ENCODE results near the gene GLIS2.

DNA sequence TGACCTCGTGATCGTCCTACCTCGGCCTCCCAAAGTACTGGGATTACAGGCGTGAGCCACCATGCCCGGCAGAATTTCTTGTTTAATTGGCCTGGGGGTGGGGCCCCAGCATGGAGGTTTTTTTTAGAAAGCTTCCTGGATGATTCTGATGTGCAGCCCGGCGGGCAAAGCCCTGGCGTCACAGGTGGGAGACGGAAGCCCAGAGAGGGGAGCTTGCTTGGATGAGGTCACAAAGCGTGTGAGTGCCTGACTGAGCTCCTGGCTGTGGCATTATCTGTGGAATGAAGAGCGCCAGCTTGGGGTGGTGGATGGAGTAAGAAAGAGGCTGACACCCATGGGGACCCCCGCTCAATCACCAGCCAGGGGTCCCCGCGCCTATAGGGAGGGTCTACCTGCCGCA lies 59.9 kb downstream of the GLIS2 start:
- TF ChIP-seq, protein P1, sequence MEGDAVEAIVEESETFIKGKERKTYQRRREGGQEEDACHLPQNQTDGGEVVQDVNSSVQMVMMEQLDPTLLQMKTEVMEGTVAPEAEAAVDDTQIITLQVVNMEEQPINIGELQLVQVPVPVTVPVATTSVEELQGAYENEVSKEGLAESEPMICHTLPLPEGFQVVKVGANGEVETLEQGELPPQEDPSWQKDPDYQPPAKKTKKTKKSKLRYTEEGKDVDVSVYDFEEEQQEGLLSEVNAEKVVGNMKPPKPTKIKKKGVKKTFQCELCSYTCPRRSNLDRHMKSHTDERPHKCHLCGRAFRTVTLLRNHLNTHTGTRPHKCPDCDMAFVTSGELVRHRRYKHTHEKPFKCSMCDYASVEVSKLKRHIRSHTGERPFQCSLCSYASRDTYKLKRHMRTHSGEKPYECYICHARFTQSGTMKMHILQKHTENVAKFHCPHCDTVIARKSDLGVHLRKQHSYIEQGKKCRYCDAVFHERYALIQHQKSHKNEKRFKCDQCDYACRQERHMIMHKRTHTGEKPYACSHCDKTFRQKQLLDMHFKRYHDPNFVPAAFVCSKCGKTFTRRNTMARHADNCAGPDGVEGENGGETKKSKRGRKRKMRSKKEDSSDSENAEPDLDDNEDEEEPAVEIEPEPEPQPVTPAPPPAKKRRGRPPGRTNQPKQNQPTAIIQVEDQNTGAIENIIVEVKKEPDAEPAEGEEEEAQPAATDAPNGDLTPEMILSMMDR (IDR thresholded peaks at IDR 0.05 in 8 of 11, conservative IDR thresholded peaks at IDR 0.05 in 3 of 11): no peak
- no peak for TF ChIP-seq POLR2A (IDR thresholded peaks at IDR 0.05)
- no peak for TF ChIP-seq POLR2AphosphoS5 (IDR thresholded peaks at IDR 0.05)
